Skeletal muscle satellite cell (primary cell): ENCODE measurements around the gene SDE2. TPM values are rescaled to one million over a fixed set of nuclear protein-coding genes. Genes with fewer than 3 reads are reported as not detected.
"Not testable (repeated sequence)": the region's sequence is repeated elsewhere in the genome, so short reads cannot be mapped to it uniquely, and the experiment has no call there.

Experiments used
- H3K27me3 ChIP-seq: 2 replicates; pipeline ENCODE4 v1.7.0; 2013; ENCODE audit warnings: low read length; ENCODE audit not compliant: control insufficient read depth, insufficient read depth
- H3K36me3 ChIP-seq: 2 replicates; pipeline ENCODE4 v1.7.0; 2013; ENCODE audit warnings: mild to moderate bottlenecking, control low read depth, low read length; ENCODE audit not compliant: insufficient read depth
- H3K4me1 ChIP-seq: 2 replicates; pipeline ENCODE4 v1.7.0; 2013; ENCODE audit warnings: low read length; ENCODE audit not compliant: control insufficient read depth, insufficient read depth
- H3K4me2 ChIP-seq: 2 replicates; pipeline ENCODE4 v1.7.0; 2013; ENCODE audit warnings: mild to moderate bottlenecking, low read length
- H3K4me3 ChIP-seq: 2 replicates; pipeline ENCODE4 v1.7.0; 2013; ENCODE audit warnings: low read length
- H3K9ac ChIP-seq: 2 replicates; pipeline ENCODE4 v1.7.0; 2013; ENCODE audit warnings: mild to moderate bottlenecking, low read depth, low read length, moderate library complexity
- H3K9me3 ChIP-seq: replicated peaks from 2 replicates; pipeline ENCODE4 v1.7.0; 2013; ENCODE audit warnings: mild to moderate bottlenecking, control low read depth, low read length
- small RNA-seq: library from RNA; depleted of rRNA; stranded (forward); fragments of <200 nt; gene quantifications from one replicate; pipeline ENCODE3, GENCODE V24; 2012

SDE2 gene

GRCh38 chr1:225940385-225941151, 58.6 kb downstream of the SDE2 start:
- Histone ChIP-seq H3K9ac (no peak overlapping the region), H3K27me3 (peaks cover 4% of the 10 kb centered on the region), H3K9me3 (no peaks in the 10 kb centered on the region), H3K36me3 (no peaks in the 10 kb centered on the region), H3K4me1 (peaks cover 7% of the 10 kb centered on the region), H3K4me2 (peak overlapping the region; percentile 33), H3K4me3 (no peak overlapping the region)

DNA sequence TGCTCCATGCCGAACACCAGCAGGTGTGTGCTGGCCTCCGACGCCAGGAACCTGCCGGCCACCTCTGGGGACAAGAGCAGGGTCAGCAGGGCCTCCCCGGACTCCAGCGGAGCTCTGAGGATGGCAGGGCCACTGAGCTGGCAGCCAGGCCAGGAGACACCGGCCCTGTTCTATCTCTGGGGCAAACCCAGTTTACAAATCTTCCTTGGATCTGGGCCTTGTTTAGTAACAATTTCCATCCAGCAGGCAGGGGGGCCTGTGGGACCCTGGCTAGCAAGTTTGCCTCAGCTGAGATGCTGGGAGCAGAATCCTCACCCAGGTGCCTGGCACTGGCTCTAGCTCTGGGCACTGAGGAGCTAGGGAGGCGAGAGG, 59.2 kb downstream of the SDE2 start:
- not testable (repeated sequence) for H3K4me3 ChIP-seq, H3K4me1 ChIP-seq, H3K36me3 ChIP-seq

DNA sequence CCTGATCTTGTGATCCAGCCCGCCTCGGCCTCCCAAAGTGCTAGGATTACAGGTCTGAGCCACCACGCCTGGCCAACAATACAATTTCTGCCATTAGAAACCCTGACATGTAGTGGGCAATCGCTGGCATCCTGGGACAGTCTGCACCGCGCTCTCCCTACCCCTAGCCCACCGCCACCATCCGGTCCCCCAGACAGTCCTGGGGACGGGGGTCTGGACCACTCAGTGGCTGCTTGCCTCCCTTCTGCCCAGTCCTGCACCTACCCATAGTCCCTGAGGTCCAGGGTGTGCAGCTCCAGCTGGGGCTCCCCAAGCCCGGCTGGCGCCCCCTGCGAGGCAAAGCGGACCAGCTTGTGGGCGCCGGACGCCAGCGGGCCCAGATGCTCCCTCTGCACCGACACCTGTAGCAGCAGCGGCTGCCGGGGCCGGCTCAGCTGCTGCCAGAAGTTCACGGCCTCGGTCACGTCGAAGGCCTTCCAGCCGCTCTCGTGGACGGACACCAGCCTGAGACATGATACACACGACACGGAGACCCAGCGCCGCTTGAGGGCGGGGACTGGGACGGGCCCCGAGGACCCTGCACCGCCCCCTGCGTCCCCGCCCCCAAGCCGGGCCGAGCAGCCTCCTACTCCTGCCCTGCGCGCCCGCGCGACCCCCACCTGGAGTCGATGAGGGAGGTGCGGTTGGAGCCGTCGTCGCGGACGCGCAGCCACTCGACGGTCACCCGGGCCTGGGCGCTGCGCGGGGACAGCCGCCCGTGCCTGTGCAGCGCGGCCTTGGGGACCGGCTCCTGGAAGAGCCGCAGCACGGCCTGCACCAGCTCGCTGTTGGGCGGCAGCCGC, 59.8 kb downstream of the SDE2 start:
- not testable (repeated sequence) for H3K4me3 ChIP-seq

More for the DNA sequence above, 59.2 kb downstream of the SDE2 start:
- H3K4me2 ChIP-seq, H3K27me3 ChIP-seq, H3K9ac ChIP-seq, H3K9me3 ChIP-seq: not testable (repeated sequence)

DNA sequence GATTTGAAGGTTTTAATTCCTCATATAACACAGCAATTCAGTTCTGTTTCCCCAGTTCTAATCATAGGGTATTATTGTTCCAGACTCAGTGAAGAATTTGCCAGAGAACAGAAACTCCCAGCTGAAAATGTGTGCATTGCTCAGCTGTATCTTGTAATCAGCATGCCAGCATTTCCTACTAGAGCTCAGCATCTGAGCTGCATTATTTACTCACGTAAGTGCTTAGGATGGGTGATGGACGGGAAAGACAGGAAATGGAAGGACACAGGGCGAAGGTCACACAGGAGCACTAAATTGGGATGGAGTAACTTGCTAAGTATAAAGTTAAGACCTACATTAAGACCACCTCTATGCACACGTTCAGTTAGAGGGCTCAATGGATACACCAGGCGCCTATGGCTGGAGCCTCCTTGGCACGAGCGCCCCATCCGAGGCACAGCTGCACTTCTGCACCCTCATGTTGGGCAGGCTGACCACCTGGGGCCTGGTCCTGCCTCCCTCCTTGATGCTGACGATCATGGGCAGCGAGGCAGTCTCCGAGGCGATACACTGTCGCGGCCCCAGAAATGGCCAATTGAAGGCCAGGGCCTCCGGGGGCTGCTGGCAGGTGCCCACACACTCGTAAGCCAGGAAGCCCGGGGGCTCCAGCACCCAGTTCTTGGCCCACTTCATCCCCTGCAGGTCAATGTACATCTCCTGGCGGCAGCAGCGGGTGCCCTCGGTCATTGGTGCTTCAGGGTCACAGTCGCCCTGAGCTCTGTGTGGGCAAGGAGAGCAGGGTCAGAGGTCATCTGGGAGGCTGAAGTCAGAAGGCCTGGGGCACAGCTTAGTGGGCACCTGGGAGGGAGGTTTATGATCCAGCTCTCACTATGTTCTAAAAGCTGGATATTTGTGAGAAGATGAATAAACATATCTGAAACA, 61.8 kb downstream of the SDE2 start:
- no peak overlapping the region for H3K9ac ChIP-seq
- H3K4me1 ChIP-seq: peaks cover 11% of the 10 kb centered on the region
- no peak overlapping the region for H3K4me3 ChIP-seq
- H3K4me2 ChIP-seq: no peak overlapping the region
- H3K36me3 ChIP-seq: no peaks in the 10 kb centered on the region
- H3K9me3 ChIP-seq: no peaks in the 10 kb centered on the region
- no peaks in the 10 kb centered on the region for H3K27me3 ChIP-seq

More for the DNA sequence above, 59.8 kb downstream of the SDE2 start:
- H3K4me1 ChIP-seq, H3K36me3 ChIP-seq, H3K27me3 ChIP-seq, H3K9ac ChIP-seq, H3K9me3 ChIP-seq, H3K4me2 ChIP-seq: not testable (repeated sequence)

DNA sequence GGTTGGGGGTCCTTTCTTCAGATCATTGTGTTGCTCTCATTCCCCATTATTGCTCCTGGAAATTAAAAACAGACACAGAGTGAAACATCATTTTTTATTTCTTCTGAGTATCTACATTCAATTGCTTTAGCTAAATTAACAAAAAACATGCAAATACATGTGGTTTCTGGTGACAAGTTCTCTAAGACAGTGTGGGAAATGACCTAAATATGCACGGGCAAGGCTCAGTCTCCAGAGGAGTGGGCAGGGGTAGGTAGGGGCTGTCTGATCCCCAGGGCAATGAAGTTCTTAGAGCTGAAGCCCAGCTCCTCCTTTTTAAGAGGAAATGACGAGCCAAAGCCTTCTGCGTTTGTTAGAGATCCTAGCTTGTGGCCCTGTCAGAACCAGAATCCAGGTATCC, 62.6 kb downstream of the SDE2 start:
- peaks cover 11% of the 10 kb centered on the region for H3K4me1 ChIP-seq
- H3K27me3 ChIP-seq: no peaks in the 10 kb centered on the region
- H3K4me2 ChIP-seq: no peak overlapping the region
- H3K36me3 ChIP-seq: no peaks in the 10 kb centered on the region
- no peak overlapping the region for H3K4me3 ChIP-seq
- H3K9me3 ChIP-seq: no peaks in the 10 kb centered on the region
- H3K9ac ChIP-seq: no peak overlapping the region

- H3K9ac ChIP-seq: not testable (repeated sequence)
Measured at GRCh38 chr1:225936086-225936485, 63.1 kb downstream of the SDE2 start.

DNA sequence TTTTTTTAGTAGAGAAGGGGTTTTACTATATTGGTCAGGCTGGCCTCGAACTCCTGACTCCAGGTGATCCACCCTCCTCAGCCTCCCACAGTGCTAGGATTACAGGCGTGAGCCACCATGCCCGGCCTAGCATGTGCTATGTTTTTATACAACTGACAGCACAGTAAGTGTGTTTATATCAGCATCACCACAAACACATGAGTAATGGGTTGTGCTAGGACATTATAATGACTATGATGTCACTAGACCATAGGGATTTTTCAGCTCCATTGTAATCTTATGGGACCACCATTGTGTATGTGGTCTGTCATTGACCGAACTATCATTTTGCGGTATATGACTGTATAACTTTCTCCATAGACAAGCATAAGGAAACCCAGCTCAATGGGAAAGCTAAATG, 64.4 kb downstream of the SDE2 start:
- Histone ChIP-seq H3K4me1 (peaks cover 3% of the 10 kb centered on the region), H3K4me2 (no peak overlapping the region), H3K4me3 (no peak overlapping the region), H3K9me3 (no peaks in the 10 kb centered on the region), H3K27me3 (no peaks in the 10 kb centered on the region), H3K36me3 (no peaks in the 10 kb centered on the region), H3K9ac (no peak overlapping the region)

More at GRCh38 chr1:225936086-225936485, 63.1 kb downstream of the SDE2 start:
- H3K27me3 ChIP-seq, H3K36me3 ChIP-seq, H3K4me2 ChIP-seq, H3K9me3 ChIP-seq, H3K4me3 ChIP-seq: not testable (repeated sequence)
- H3K4me1 ChIP-seq: peaks cover 10% of the 10 kb centered on the region

DNA sequence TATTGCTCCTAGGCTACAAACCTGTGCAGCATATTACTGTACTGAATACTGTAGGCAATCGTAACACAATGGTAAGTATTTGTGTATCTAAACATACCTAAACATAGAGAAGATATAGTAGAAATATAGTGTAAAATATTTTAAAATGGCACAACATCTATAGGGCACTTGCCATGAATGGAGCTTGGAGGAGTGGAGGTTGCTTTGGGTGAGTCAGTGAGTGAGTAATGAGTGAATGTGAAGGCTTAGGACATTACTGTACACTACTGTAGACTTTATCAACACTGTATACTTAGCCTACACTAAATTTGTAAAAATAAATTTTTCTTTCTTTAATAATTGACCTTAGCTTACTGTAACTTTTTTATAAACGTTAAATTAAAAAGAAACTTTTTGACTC, 66.1 kb downstream of the SDE2 start:
- Histone ChIP-seq H3K36me3 (no peaks in the 10 kb centered on the region), H3K9me3 (no peaks in the 10 kb centered on the region), H3K4me1 (peaks cover 3% of the 10 kb centered on the region), H3K4me3 (no peak overlapping the region), H3K4me2 (no peak overlapping the region), H3K27me3 (no peaks in the 10 kb centered on the region), H3K9ac (no peak overlapping the region)

Small RNA genes lying within 50 kb of the gene (small RNA-seq; reads per million reads assigned to genes)
- gene AL117348.1 (not detected), gene NDUFA3P3 (not detected)
